ENCODE results near the gene PTPRR.
A peak's percentile ranks its signal among the peaks of the same experiment; 100 is the strongest.

PTPRR gene

DNA sequence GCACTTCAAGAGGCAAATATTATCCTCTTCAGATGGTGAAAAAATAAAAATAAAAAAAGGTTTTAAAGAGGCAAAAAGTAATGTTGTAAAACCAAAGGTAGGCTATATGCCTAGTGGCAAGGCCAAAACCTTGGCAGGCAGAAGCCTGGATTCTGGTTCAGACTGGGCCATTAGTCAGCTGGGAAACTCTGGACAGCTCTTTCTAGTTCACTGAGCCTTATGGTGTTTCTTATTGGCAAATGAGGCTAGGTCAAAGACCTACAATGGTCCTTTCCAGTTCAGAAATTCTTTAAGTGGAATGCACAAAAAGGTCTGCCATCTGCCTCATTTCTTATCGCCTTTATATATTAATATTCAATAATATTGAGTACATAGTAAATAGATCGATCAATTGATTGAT, 327.9 kb downstream of the PTPRR start:
- no peaks in the 10 kb centered on the region for H3K4me1 ChIP-seq (ENCODE audit: control insufficient read depth, low read length)
- H3K9me3 ChIP-seq (ENCODE audit: control insufficient read depth, insufficient read depth, low read length) = no peaks in the 10 kb centered on the region
- H3K9me2 ChIP-seq (replicated peaks; ENCODE audit: control insufficient read depth, low read length) = no peaks in the 10 kb centered on the region
- H3K4me2 ChIP-seq (ENCODE audit: low read length) = no peak overlapping the region
- H3K79me2 ChIP-seq (ENCODE audit: control insufficient read depth, low read length) = no peaks in the 10 kb centered on the region
- H4K20me1 ChIP-seq (ENCODE audit: control insufficient read depth, insufficient read depth, low read depth, low read length) = no peaks in the 10 kb centered on the region
- no peaks in the 10 kb centered on the region for H3F3A ChIP-seq (ENCODE audit: control insufficient read depth, insufficient read depth)
- H3K27ac ChIP-seq (ENCODE audit: low read depth, low read length) = no peak overlapping the region
- H3K36me3 ChIP-seq (ENCODE audit: control insufficient read depth, low read length) = no peaks in the 10 kb centered on the region
- no peaks in the 10 kb centered on the region for H3K27me3 ChIP-seq (ENCODE audit: control insufficient read depth, low read length)
- no peak overlapping the region for H3K4me3 ChIP-seq (ENCODE audit: low read length)
- no peak for TF ChIP-seq EZH2phosphoT487 (IDR thresholded peaks at IDR 0.05; ENCODE audit: borderline replicate concordance, low read length)
- TF ChIP-seq CTCF (IDR thresholded peaks at IDR 0.05; ENCODE audit: low read depth, low read length, poor library complexity, severe bottlenecking) = no peak

- H3K79me2 ChIP-seq (ENCODE audit: control insufficient read depth, low read length) = no peaks in the 10 kb centered on the region
- H3K9me2 ChIP-seq (replicated peaks; ENCODE audit: control insufficient read depth, low read length) = no peaks in the 10 kb centered on the region
- no peaks in the 10 kb centered on the region for H3K9me3 ChIP-seq (ENCODE audit: control insufficient read depth, insufficient read depth, low read length)
- H3K4me1 ChIP-seq (ENCODE audit: control insufficient read depth, low read length) = no peaks in the 10 kb centered on the region
- H3K27me3 ChIP-seq (ENCODE audit: control insufficient read depth, low read length) = no peaks in the 10 kb centered on the region
- no peaks in the 10 kb centered on the region for H4K20me1 ChIP-seq (ENCODE audit: control insufficient read depth, insufficient read depth, low read depth, low read length)
- H3K4me2 ChIP-seq (ENCODE audit: low read length) = no peak overlapping the region
- no peak overlapping the region for H3K4me3 ChIP-seq (ENCODE audit: low read length)
- H3K27ac ChIP-seq (ENCODE audit: low read depth, low read length) = no peak overlapping the region
- TF ChIP-seq CTCF (IDR thresholded peaks at IDR 0.05; ENCODE audit: low read depth, low read length, poor library complexity, severe bottlenecking) = no peak
- TF ChIP-seq EZH2phosphoT487 (IDR thresholded peaks at IDR 0.05; ENCODE audit: borderline replicate concordance, low read length) = no peak
- H3F3A ChIP-seq (ENCODE audit: control insufficient read depth, insufficient read depth) = no peaks in the 10 kb centered on the region
- H3K36me3 ChIP-seq (ENCODE audit: control insufficient read depth, low read length) = no peaks in the 10 kb centered on the region
Observed at GRCh38 chr12:70590549-70591226, 329.9 kb downstream of the PTPRR start.

DNA sequence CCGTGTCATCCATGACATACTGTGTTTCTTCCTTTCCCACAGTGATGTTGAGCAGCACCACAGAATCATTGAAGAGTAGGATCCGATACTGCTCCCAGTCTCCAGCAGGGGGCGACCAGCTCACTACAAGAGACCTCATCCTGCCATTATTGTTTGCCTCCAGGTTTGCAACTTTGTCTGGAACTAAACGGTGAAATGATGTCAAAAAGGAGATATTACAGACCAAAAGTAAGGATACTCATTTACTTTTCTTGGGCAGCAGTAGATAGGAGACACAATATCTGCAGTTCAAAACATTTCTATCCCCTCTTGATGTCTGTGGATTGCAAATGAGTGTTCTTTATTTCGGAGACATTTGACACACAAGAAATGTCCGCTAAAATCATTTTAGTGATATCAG, 330.5 kb downstream of the PTPRR start:
- Histone ChIP-seq H3K4me3 (ENCODE audit: low read length) (no peak overlapping the region), H3K9me2 (replicated peaks; ENCODE audit: control insufficient read depth, low read length) (no peaks in the 10 kb centered on the region), H3K4me2 (ENCODE audit: low read length) (no peak overlapping the region), H3K79me2 (ENCODE audit: control insufficient read depth, low read length) (no peaks in the 10 kb centered on the region), H3K9me3 (ENCODE audit: control insufficient read depth, insufficient read depth, low read length) (no peaks in the 10 kb centered on the region), H4K20me1 (ENCODE audit: control insufficient read depth, insufficient read depth, low read depth, low read length) (no peaks in the 10 kb centered on the region), H3K4me1 (ENCODE audit: control insufficient read depth, low read length) (no peaks in the 10 kb centered on the region), H3K36me3 (ENCODE audit: control insufficient read depth, low read length) (no peaks in the 10 kb centered on the region), H3K27me3 (ENCODE audit: control insufficient read depth, low read length) (no peaks in the 10 kb centered on the region), H3K27ac (ENCODE audit: low read depth, low read length) (no peak overlapping the region), H3F3A (ENCODE audit: control insufficient read depth, insufficient read depth) (no peaks in the 10 kb centered on the region)
- TF ChIP-seq CTCF (IDR thresholded peaks at IDR 0.05; ENCODE audit: low read depth, low read length, poor library complexity, severe bottlenecking) = peak; percentile 96
- no peak for TF ChIP-seq EZH2phosphoT487 (IDR thresholded peaks at IDR 0.05; ENCODE audit: borderline replicate concordance, low read length)

Data from DOHH2 (cell line).